ENCODE data around the gene NFYA. TPM values are rescaled to one million over a fixed set of nuclear protein-coding genes. Genes with fewer than 3 reads are reported as not detected.

Gene NFYA
- total and polyA plus RNA-seq, 9 of the 15 experiments (the other 6 are each of a cell fraction or from before 2014, with no cell fraction given): 7.3 to 37.1 (median 21.8) TPM

DNA sequence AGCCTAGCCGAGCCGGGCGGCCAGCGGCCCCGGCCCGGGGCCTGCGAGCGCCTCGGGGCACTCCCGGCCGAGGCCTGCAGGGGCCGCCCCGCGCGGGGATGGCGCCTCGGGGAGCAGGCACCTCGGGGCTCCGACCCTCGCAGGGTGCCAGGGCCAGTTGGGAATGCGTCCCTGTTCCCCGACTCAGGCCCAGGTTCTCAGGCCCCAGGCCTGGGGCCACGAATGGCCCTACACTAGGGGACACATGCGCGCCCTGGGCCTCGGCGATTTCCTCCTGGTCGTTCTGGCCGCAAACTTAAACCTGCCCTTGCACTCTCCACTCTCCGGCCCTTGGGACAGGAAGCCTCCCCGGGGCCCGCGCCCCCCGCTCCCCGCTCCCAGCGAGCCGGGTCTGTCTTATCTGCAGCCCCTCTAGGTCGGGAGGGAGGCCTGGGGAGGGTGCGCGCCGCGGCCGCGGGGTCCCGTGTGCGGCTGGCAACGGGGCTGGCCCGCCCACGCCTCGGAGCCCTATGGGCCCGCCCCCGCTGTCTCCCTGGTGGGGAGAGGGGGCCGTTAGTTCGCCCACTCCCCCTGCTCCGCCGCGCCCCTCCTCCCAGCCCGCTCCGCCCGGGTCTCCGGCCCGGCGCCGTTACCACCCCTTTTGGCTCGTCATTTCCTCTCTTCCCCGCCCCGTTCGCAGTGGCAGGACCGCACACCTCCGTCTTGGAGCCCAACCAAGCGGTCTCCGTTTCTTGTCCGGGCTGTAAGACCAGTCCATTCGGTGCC lies 611 bp downstream of the NFYA start (continued):
- TF ChIP-seq SPI1 (IDR thresholded peaks at IDR 0.05; ENCODE audit: borderline replicate concordance, low read depth, low read length) (peak; percentile 60; the same call in 1 of the 2 replicates), ZBED1 (IDR thresholded peaks at IDR 0.05) (0 out of 2 replicates have a peak, but pooled peaks have one; percentile 23), ERF (CRISPR knock-in tag; IDR thresholded peaks at IDR 0.05) (peak; percentile 76; the same call in 1 of the 2 replicates), GTF2A2 (tag; IDR thresholded peaks at IDR 0.05) (peak; percentile 61; the same call in 1 of the 2 replicates), KLF1 (tag; IDR thresholded peaks at IDR 0.05) (peak; percentile 70; the same call in 1 of the 2 replicates), FOXK1 (CRISPR knock-in tag; IDR thresholded peaks at IDR 0.05; ENCODE audit: borderline replicate concordance) (0 out of 2 replicates have a peak, but pooled peaks have one; percentile 36), CBX1 (IDR thresholded peaks at IDR 0.05; ENCODE audit: low read depth) (peak; percentile 82; the same call in 1 of the 2 replicates), TARDBP (IDR thresholded peaks at IDR 0.05) (0 out of 2 replicates have a peak, but pooled peaks have one; percentile 73), PHB (CRISPR knock-in tag; IDR thresholded peaks at IDR 0.05) (0 out of 2 replicates have a peak, but pooled peaks have one; percentile 19), HIVEP1 (CRISPR knock-in tag; IDR thresholded peaks at IDR 0.05) (no peak)
- TF ChIP-seq, protein P1, sequence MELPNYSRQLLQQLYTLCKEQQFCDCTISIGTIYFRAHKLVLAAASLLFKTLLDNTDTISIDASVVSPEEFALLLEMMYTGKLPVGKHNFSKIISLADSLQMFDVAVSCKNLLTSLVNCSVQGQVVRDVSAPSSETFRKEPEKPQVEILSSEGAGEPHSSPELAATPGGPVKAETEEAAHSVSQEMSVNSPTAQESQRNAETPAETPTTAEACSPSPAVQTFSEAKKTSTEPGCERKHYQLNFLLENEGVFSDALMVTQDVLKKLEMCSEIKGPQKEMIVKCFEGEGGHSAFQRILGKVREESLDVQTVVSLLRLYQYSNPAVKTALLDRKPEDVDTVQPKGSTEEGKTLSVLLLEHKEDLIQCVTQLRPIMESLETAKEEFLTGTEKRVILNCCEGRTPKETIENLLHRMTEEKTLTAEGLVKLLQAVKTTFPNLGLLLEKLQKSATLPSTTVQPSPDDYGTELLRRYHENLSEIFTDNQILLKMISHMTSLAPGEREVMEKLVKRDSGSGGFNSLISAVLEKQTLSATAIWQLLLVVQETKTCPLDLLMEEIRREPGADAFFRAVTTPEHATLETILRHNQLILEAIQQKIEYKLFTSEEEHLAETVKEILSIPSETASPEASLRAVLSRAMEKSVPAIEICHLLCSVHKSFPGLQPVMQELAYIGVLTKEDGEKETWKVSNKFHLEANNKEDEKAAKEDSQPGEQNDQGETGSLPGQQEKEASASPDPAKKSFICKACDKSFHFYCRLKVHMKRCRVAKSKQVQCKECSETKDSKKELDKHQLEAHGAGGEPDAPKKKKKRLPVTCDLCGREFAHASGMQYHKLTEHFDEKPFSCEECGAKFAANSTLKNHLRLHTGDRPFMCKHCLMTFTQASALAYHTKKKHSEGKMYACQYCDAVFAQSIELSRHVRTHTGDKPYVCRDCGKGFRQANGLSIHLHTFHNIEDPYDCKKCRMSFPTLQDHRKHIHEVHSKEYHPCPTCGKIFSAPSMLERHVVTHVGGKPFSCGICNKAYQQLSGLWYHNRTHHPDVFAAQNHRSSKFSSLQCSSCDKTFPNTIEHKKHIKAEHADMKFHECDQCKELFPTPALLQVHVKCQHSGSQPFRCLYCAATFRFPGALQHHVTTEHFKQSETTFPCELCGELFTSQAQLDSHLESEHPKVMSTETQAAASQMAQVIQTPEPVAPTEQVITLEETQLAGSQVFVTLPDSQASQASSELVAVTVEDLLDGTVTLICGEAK (IDR thresholded peaks at IDR 0.05): peak; percentile 26; the same call in 1 of the 2 replicates
- TF ChIP-seq, protein P1 (CRISPR knock-in tag; IDR thresholded peaks at IDR 0.05): no peak
- TF ChIP-seq, protein P2, sequence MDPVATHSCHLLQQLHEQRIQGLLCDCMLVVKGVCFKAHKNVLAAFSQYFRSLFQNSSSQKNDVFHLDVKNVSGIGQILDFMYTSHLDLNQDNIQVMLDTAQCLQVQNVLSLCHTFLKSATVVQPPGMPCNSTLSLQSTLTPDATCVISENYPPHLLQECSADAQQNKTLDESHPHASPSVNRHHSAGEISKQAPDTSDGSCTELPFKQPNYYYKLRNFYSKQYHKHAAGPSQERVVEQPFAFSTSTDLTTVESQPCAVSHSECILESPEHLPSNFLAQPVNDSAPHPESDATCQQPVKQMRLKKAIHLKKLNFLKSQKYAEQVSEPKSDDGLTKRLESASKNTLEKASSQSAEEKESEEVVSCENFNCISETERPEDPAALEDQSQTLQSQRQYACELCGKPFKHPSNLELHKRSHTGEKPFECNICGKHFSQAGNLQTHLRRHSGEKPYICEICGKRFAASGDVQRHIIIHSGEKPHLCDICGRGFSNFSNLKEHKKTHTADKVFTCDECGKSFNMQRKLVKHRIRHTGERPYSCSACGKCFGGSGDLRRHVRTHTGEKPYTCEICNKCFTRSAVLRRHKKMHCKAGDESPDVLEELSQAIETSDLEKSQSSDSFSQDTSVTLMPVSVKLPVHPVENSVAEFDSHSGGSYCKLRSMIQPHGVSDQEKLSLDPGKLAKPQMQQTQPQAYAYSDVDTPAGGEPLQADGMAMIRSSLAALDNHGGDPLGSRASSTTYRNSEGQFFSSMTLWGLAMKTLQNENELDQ (CRISPR knock-in tag; IDR thresholded peaks at IDR 0.05; ENCODE audit: borderline replicate concordance): 0 out of 2 replicates have a peak, but pooled peaks have one; percentile 52
- TF ChIP-seq, protein P3, sequence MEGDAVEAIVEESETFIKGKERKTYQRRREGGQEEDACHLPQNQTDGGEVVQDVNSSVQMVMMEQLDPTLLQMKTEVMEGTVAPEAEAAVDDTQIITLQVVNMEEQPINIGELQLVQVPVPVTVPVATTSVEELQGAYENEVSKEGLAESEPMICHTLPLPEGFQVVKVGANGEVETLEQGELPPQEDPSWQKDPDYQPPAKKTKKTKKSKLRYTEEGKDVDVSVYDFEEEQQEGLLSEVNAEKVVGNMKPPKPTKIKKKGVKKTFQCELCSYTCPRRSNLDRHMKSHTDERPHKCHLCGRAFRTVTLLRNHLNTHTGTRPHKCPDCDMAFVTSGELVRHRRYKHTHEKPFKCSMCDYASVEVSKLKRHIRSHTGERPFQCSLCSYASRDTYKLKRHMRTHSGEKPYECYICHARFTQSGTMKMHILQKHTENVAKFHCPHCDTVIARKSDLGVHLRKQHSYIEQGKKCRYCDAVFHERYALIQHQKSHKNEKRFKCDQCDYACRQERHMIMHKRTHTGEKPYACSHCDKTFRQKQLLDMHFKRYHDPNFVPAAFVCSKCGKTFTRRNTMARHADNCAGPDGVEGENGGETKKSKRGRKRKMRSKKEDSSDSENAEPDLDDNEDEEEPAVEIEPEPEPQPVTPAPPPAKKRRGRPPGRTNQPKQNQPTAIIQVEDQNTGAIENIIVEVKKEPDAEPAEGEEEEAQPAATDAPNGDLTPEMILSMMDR (IDR thresholded peaks at IDR 0.05 in 2 of 3, conservative IDR thresholded peaks at IDR 0.05 in 1 of 3; ENCODE audit: insufficient read depth in 2 of 3, low read depth in 1 of 3, low read length in 3 of 3): peak; percentile 44 to 54 (median 45); a peak in 4 of 6 replicates

Measured in K562 (cell line).